ENCODE results near the gene PIK3AP1. TPM values are rescaled to one million over a fixed set of nuclear protein-coding genes. Genes with fewer than 3 reads are reported as not detected.
A peak's percentile ranks its signal among the peaks of the same experiment; 100 is the strongest.

Gene PIK3AP1
- total and polyA plus RNA-seq, 10 of the 15 experiments (the other 5 are each of a cell fraction or from before 2014, with no cell fraction given): 26.2 to 306 (median 119) TPM

- TSS peak; percentile 92 for BruUV-seq (replicated peaks)
- in situ Hi-C loops (cut with MboI): no loop called here
- TF ChIP-seq CREB1 (IDR thresholded peaks at IDR 0.05; ENCODE audit: low read depth) (0 out of 2 replicates have a peak, but pooled peaks have one; percentile 3), POLR2AphosphoS5 (IDR thresholded peaks at IDR 0.05; ENCODE audit: low read length) (0 out of 2 replicates have a peak, but pooled peaks have one; percentile 8), ASH2L (IDR thresholded peaks at IDR 0.05; ENCODE audit: borderline replicate concordance, low read depth) (no peak), ZNF687 (IDR thresholded peaks at IDR 0.05) (0 out of 2 replicates have a peak, but pooled peaks have one; percentile 36), TCF12 (IDR thresholded peaks at IDR 0.05; ENCODE audit: low read depth, low read length) (0 out of 2 replicates have a peak, but pooled peaks have one; percentile 1), NR2F1 (conservative IDR thresholded peaks at IDR 0.05) (peak; percentile 6; the same call in 1 of the 2 replicates), SMC3 (IDR thresholded peaks at IDR 0.05; ENCODE audit: borderline replicate concordance, low read length) (0 out of 2 replicates have a peak, but pooled peaks have one; percentile 2), NKRF (conservative IDR thresholded peaks at IDR 0.05) (peak; percentile 82), PKNOX1 (IDR thresholded peaks at IDR 0.05) (no peak), CBX5 (IDR thresholded peaks at IDR 0.05; ENCODE audit: low read depth) (no peak), SREBF1 (IDR thresholded peaks at IDR 0.05; ENCODE audit: low read length) (no peak), MXI1 (IDR thresholded peaks at IDR 0.05; ENCODE audit: low read depth, low read length) (peak; percentile 4; the same call in 1 of the 2 replicates)
- peaks cover 0 to under 1% of the 10 kb centered on the region in 2 experiments; a peak in 1 of 4 replicates for H3K36me3 ChIP-seq (ENCODE audit: control insufficient read depth in 2 of 2, insufficient read depth in 2 of 2, low read length in 1 of 2)
- no peak for FAIRE-seq
- H2AFZ ChIP-seq (ENCODE audit: control insufficient read depth, low read depth, low read length): peak overlapping the region; percentile 59
- under 1% methylated on average over 25 of the region's 25 CpGs for WGBS (ENCODE audit: insufficient coverage, insufficient replicate concordance, low lambda C conversion rate, missing lambda C conversion rate)
- POLR2A ChIA-PET: interaction anchor here (0.5 to 0.8 kb wide), 5 partner anchors 13 to 310 kb away, joined by 3 to 4 read pairs (median 3); no protein-coding TSS in a partner anchor
- no peaks in the 10 kb centered on the region for H3K27me3 ChIP-seq (replicated peaks in 1 of 2; ENCODE audit: control insufficient read depth in 2 of 2, insufficient read depth in 2 of 2, low read length in 1 of 2)
- H3K9ac ChIP-seq (ENCODE audit: control insufficient read depth, insufficient read depth, low read length): peak overlapping the region; percentile 86
- RAD21 ChIA-PET (ENCODE audit: unreplicated experiment): no interaction called here
- SMC1A ChIA-PET (ENCODE audit: uncharacterized antibody, unreplicated experiment): no interaction called here
- H3K79me2 ChIP-seq (ENCODE audit: control insufficient read depth, insufficient read depth, low read length): peaks cover 47% of the 10 kb centered on the region
- no peak for DNase-seq (ENCODE audit: low read depth, low spot score)
- CTCF ChIA-PET: interaction anchor here (0.7 to 1.2 kb wide), 3 partner anchors 11 to 19 kb away, joined by 3 read pairs; no protein-coding TSS in a partner anchor
- H3K4me1 ChIP-seq (ENCODE audit: control insufficient read depth, insufficient read depth, low read length): peaks cover 22% of the 10 kb centered on the region
- intact Hi-C loops (cut with micrococcal nuclease; ENCODE audit: unreplicated experiment): loop anchor here (5.0 to 10.0 kb wide), 3 partner anchors 127 to 245 kb away; partner anchors contain the start of gene LCOR
- H4K20me1 ChIP-seq (ENCODE audit: control insufficient read depth, insufficient read depth): no peaks in the 10 kb centered on the region
- peak overlapping the region; percentile 86 for H3K4me2 ChIP-seq (ENCODE audit: control insufficient read depth, insufficient read depth)
- no peaks in the 10 kb centered on the region for H3K9me3 ChIP-seq (replicated peaks; ENCODE audit: control insufficient read depth, insufficient read depth, low read length)
- ATAC-seq: no peak; the same call in 2 of the 3 replicates
- peak overlapping the region; percentile 96 for H3K27ac ChIP-seq (ENCODE audit: control insufficient read depth, insufficient read depth)
- peak overlapping the region; percentile 85 for H3K4me3 ChIP-seq
Observed at GRCh38 chr10:96587264-96588059, 132.9 kb downstream of the PIK3AP1 start.

Measured in GM12878 (cell line).